SK-N-SH (cell line): ENCODE data around the gene TCF12.

Source experiments
- NFIC ChIP-seq: IDR thresholded peaks from 2 replicates; pipeline ENCODE4 v1.4.0; 2012; ENCODE audit warnings: borderline replicate concordance
- NRF1 ChIP-seq: IDR thresholded peaks from 2 replicates; pipeline ENCODE4 v1.6.1; 2012; ENCODE audit warnings: low read depth, mild to moderate bottlenecking, low read length
- TAF1 ChIP-seq: IDR thresholded peaks from 2 replicates; pipeline ENCODE4 v1.6.1; 2012; ENCODE audit warnings: low read depth, mild to moderate bottlenecking, low read length, moderate library complexity, borderline replicate concordance
- TF ChIP-seq, protein P1 (sequence below): fragments of 150-350 bp; IDR thresholded peaks from 2 replicates; pipeline ENCODE4 v1.6.1; 2016; ENCODE audit warnings: mild to moderate bottlenecking, low read depth, low read length
- TF ChIP-seq, protein P2 (sequence below): IDR thresholded peaks from 2 replicates; pipeline ENCODE4 v1.6.1; 2012; ENCODE audit warnings: mild to moderate bottlenecking, low read depth, low read length, moderate library complexity
- TF ChIP-seq, protein P3 (sequence below): fragments of 200-600 bp; sonication (generic); IDR thresholded peaks from 2 replicates; pipeline ENCODE4 v1.6.1; 2017; ENCODE audit warnings: antibody characterized with exemption, mild to moderate bottlenecking, moderate library complexity

DNA sequence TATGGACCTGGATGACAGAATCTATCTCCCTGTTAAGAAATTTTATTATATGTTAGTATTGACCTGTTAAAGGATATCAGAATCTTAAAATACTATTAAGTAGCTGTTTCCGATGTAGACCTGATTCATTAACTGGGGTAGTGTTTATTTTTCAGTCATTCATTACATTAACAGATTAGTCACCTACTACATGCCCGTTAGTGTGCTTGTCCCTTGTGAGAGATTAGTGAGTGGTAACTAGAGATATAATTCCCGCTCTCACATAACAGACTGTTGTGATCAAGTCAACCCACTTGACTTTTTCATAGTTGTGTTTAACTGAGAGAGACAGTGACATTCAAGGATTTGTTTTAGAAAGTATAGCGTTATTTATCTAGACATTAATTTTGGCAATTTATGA is 166.8 kb downstream of the TCF12 start:
- TF ChIP-seq, protein P1, sequence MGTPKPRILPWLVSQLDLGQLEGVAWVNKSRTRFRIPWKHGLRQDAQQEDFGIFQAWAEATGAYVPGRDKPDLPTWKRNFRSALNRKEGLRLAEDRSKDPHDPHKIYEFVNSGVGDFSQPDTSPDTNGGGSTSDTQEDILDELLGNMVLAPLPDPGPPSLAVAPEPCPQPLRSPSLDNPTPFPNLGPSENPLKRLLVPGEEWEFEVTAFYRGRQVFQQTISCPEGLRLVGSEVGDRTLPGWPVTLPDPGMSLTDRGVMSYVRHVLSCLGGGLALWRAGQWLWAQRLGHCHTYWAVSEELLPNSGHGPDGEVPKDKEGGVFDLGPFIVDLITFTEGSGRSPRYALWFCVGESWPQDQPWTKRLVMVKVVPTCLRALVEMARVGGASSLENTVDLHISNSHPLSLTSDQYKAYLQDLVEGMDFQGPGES, result no peak
- TF ChIP-seq, protein P2, sequence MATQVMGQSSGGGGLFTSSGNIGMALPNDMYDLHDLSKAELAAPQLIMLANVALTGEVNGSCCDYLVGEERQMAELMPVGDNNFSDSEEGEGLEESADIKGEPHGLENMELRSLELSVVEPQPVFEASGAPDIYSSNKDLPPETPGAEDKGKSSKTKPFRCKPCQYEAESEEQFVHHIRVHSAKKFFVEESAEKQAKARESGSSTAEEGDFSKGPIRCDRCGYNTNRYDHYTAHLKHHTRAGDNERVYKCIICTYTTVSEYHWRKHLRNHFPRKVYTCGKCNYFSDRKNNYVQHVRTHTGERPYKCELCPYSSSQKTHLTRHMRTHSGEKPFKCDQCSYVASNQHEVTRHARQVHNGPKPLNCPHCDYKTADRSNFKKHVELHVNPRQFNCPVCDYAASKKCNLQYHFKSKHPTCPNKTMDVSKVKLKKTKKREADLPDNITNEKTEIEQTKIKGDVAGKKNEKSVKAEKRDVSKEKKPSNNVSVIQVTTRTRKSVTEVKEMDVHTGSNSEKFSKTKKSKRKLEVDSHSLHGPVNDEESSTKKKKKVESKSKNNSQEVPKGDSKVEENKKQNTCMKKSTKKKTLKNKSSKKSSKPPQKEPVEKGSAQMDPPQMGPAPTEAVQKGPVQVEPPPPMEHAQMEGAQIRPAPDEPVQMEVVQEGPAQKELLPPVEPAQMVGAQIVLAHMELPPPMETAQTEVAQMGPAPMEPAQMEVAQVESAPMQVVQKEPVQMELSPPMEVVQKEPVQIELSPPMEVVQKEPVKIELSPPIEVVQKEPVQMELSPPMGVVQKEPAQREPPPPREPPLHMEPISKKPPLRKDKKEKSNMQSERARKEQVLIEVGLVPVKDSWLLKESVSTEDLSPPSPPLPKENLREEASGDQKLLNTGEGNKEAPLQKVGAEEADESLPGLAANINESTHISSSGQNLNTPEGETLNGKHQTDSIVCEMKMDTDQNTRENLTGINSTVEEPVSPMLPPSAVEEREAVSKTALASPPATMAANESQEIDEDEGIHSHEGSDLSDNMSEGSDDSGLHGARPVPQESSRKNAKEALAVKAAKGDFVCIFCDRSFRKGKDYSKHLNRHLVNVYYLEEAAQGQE, result no peak
- TF ChIP-seq, protein P3, sequence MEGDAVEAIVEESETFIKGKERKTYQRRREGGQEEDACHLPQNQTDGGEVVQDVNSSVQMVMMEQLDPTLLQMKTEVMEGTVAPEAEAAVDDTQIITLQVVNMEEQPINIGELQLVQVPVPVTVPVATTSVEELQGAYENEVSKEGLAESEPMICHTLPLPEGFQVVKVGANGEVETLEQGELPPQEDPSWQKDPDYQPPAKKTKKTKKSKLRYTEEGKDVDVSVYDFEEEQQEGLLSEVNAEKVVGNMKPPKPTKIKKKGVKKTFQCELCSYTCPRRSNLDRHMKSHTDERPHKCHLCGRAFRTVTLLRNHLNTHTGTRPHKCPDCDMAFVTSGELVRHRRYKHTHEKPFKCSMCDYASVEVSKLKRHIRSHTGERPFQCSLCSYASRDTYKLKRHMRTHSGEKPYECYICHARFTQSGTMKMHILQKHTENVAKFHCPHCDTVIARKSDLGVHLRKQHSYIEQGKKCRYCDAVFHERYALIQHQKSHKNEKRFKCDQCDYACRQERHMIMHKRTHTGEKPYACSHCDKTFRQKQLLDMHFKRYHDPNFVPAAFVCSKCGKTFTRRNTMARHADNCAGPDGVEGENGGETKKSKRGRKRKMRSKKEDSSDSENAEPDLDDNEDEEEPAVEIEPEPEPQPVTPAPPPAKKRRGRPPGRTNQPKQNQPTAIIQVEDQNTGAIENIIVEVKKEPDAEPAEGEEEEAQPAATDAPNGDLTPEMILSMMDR, result no peak
- TF ChIP-seq NFIC, result no peak
- no peak for TF ChIP-seq NRF1
- TF ChIP-seq TAF1, result no peak
